ENCODE results near the gene ZPR1. TPM values are rescaled to one million over a fixed set of nuclear protein-coding genes. Genes with fewer than 3 reads are reported as not detected.
"Not testable (repeated sequence)": the region's sequence is repeated elsewhere in the genome, so short reads cannot be mapped to it uniquely, and the experiment has no call there.

ZPR1 gene
- total RNA-seq, 1 donor from 2014 or later, result 33.4 TPM

GRCh38 chr11:116772443-116773202, 15.2 kb downstream of the ZPR1 start, which contains the start of gene BUD13:
BUD13 (minus strand) TSS chr11:116772987; CDS start chr11:116772964, 23 bp downstream.
- H3K9me3 Mint-ChIP-seq (ENCODE audit: unreplicated experiment), result no peaks in the 10 kb centered on the region
- peak within 1 kb of the TSS; percentile 96 for H3K27ac Mint-ChIP-seq (ENCODE audit: unreplicated experiment)
- H3K4me1 Mint-ChIP-seq (ENCODE audit: unreplicated experiment), result peaks cover 23% of the 10 kb centered on the region

DNA sequence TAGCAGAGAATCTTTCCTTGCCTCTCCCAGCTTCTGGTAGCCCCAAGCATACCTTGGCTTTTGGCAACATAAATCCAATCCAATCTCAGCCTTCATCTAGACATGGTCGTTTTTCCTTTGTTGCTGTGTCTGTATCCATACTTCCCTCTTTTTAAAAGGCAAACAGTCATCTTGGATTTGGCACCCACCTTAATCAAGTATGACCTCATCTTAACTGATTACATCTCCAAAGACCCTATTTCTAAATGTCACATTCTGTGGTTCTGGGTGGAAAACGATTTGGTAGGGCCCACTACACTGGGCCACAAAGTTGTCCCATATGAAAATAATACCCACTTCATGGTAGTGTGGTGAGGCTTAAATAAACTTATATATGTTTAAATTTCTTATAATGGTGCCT, 15.9 kb downstream of the ZPR1 start:
- Mint-ChIP-seq H3K9me3 (ENCODE audit: unreplicated experiment) (no peaks in the 10 kb centered on the region), H3K4me1 (ENCODE audit: unreplicated experiment) (peaks cover 23% of the 10 kb centered on the region), H3K36me3 (ENCODE audit: low read depth, unreplicated experiment) (peaks cover 9% of the 10 kb centered on the region), H3K27me3 (ENCODE audit: unreplicated experiment) (peaks cover 2% of the 10 kb centered on the region), H3K4me3 (ENCODE audit: unreplicated experiment) (peak overlapping the region; percentile 98), H3K27ac (ENCODE audit: unreplicated experiment) (peak overlapping the region; percentile 96)
- no peak for TF ChIP-seq CTCF (IDR thresholded peaks at IDR 0.05; ENCODE audit: unreplicated experiment)
- no peak for DNase-seq (ENCODE audit: low spot score)

More at GRCh38 chr11:116772443-116773202, 15.2 kb downstream of the ZPR1 start, which contains the start of gene BUD13:
- Mint-ChIP-seq H3K27me3 (ENCODE audit: unreplicated experiment) (peaks cover 2% of the 10 kb centered on the region), H3K36me3 (ENCODE audit: low read depth, unreplicated experiment) (peaks cover 11% of the 10 kb centered on the region), H3K4me3 (ENCODE audit: unreplicated experiment) (peak within 1 kb of the TSS; percentile 98)
- peak; percentile 86 for DNase-seq (ENCODE audit: low spot score)
- TF ChIP-seq CTCF (IDR thresholded peaks at IDR 0.05; ENCODE audit: unreplicated experiment), result no peak

DNA sequence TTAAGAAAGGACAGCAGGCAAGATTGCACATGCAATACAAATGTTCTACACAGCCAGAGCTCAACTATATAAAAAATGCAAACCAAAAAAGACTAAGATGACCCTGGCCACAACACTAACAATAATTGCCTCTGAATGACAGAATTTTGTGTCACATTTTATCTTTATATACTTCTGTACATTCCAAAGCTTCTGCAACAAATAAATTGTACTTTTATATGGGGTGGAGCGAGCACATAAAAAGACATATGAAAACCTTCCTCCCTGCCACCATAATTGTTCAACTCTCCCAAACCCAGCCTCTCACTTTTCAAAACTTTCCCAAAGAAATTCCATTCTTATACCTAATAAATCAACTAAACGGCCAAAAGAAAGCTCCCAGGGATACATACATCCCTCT, 25.7 kb downstream of the ZPR1 start:
- TF ChIP-seq CTCF (IDR thresholded peaks at IDR 0.05; ENCODE audit: unreplicated experiment), result no peak
- Mint-ChIP-seq H3K4me3 (ENCODE audit: unreplicated experiment) (no peak overlapping the region), H3K36me3 (ENCODE audit: low read depth, unreplicated experiment) (peaks cover 29% of the 10 kb centered on the region), H3K9me3 (ENCODE audit: unreplicated experiment) (no peaks in the 10 kb centered on the region), H3K27me3 (ENCODE audit: unreplicated experiment) (no peaks in the 10 kb centered on the region), H3K4me1 (ENCODE audit: unreplicated experiment) (peaks cover 3% of the 10 kb centered on the region), H3K27ac (ENCODE audit: unreplicated experiment) (no peak overlapping the region)
- DNase-seq (ENCODE audit: low spot score), result no peak

GRCh38 chr11:116756044-116756443, 31.8 kb downstream of the ZPR1 start:
- not testable (repeated sequence) for H3K27ac Mint-ChIP-seq (ENCODE audit: unreplicated experiment); DNase-seq (ENCODE audit: low spot score); H3K27me3 Mint-ChIP-seq (ENCODE audit: unreplicated experiment); H3K9me3 Mint-ChIP-seq (ENCODE audit: unreplicated experiment); H3K4me3 Mint-ChIP-seq (ENCODE audit: unreplicated experiment); H3K4me1 Mint-ChIP-seq (ENCODE audit: unreplicated experiment)
- peaks cover 24% of the 10 kb centered on the region for H3K36me3 Mint-ChIP-seq (ENCODE audit: low read depth, unreplicated experiment)

DNA sequence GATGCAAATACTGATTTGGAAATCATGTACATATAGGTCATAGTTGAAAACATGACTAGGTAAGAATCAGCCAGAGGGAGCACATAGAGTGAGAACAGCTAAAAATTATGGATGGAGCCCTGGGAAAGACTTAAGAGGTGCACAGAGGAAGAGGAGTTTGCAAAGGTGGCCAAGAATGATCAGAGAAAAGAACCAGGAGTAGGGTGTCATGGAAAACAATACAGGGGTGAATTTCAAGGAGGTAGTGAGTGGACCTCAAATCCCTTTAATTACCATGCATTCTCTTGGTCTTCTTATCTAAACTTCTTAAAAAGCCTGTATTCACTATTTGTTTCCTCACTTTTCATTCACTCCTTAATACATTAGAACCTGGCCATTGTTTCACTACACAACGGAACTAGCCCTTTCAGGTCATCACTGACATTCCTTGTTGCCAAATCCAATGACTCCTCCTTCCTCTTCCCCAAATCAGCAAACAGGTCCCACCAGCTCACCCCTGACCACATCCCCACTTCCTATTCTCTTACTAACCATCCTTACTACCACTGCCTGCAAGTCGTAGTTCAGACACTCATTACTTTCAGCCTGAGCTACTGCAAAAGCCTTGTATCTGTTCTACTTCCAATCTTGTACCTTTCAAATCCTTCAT, 37.6 kb downstream of the ZPR1 start:
- H3K36me3 Mint-ChIP-seq (ENCODE audit: low read depth, unreplicated experiment), result peaks cover 9% of the 10 kb centered on the region
- H3K4me3 Mint-ChIP-seq (ENCODE audit: unreplicated experiment), result no peak overlapping the region
- no peaks in the 10 kb centered on the region for H3K9me3 Mint-ChIP-seq (ENCODE audit: unreplicated experiment)
- H3K4me1 Mint-ChIP-seq (ENCODE audit: unreplicated experiment), result no peaks in the 10 kb centered on the region
- H3K27ac Mint-ChIP-seq (ENCODE audit: unreplicated experiment), result no peak overlapping the region
- DNase-seq (ENCODE audit: low spot score), result no peak
- no peaks in the 10 kb centered on the region for H3K27me3 Mint-ChIP-seq (ENCODE audit: unreplicated experiment)
- TF ChIP-seq CTCF (IDR thresholded peaks at IDR 0.05; ENCODE audit: unreplicated experiment), result no peak

Measured in endothelial cell (in vitro differentiated cells).